AG09319 (cell line): ENCODE data around the gene WAPL.
"Not testable (repeated sequence)": the region's sequence is repeated elsewhere in the genome, so short reads cannot be mapped to it uniquely, and the experiment has no call there.

ENCODE experiments used
- DNase-seq: peaks from one replicate; pipeline ENCODE4 v3.0.0-alpha.2; 2010; ENCODE audit warnings: low read depth; ENCODE audit errors: extremely low read depth
- TF ChIP-seq, protein P1 (sequence below): IDR thresholded peaks from 2 replicates; pipeline ENCODE4 v1.5.1; 2011; ENCODE audit warnings: low read depth, mild to moderate bottlenecking, inconsistent platforms, low read length, moderate library complexity

Gene WAPL

DNA sequence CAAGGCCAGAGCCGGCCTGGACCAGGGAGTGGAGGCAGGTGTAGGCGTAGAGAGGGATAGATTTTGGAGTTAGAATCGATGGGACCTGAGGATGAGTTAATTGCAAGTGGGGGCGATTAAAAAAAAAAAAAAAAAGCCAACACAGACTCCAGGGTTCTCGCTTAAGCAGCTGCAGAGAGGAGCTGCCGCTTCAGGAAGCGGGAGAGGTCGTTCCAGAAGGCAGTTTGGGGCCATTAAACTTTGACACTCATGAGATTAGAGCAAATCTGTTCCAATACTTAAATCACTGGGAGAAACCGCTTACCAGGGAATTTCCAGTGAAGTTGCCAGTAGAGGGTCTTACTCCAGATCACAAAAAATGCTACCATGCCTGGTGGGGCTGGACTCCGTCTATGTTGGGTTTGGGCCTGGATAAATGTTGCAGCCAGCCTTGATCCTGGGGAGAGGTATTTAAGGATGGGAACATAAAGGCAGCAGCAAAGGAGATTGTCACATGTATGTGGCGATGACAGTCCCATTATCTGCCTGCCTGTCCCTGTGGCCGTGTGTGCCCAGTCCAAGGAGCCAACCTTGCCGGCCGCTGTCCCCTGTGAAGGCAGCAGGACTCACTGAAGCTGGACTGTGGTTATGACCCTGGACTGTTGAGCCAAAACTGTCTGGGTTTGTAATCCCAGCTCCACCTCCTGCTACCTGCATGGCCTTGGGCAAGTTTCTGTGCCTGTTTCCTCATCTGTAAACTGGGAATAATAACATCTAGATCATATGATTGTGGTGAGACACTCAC is 131.1 kb downstream of the WAPL start:
- TF ChIP-seq, protein P1, sequence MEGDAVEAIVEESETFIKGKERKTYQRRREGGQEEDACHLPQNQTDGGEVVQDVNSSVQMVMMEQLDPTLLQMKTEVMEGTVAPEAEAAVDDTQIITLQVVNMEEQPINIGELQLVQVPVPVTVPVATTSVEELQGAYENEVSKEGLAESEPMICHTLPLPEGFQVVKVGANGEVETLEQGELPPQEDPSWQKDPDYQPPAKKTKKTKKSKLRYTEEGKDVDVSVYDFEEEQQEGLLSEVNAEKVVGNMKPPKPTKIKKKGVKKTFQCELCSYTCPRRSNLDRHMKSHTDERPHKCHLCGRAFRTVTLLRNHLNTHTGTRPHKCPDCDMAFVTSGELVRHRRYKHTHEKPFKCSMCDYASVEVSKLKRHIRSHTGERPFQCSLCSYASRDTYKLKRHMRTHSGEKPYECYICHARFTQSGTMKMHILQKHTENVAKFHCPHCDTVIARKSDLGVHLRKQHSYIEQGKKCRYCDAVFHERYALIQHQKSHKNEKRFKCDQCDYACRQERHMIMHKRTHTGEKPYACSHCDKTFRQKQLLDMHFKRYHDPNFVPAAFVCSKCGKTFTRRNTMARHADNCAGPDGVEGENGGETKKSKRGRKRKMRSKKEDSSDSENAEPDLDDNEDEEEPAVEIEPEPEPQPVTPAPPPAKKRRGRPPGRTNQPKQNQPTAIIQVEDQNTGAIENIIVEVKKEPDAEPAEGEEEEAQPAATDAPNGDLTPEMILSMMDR, result no peak
- DNase-seq, result no peak

GRCh38 chr10:86389441-86390193 is 132.0 kb downstream of the WAPL start:
- no peak for DNase-seq
- TF ChIP-seq, protein P1, result no peak

DNA sequence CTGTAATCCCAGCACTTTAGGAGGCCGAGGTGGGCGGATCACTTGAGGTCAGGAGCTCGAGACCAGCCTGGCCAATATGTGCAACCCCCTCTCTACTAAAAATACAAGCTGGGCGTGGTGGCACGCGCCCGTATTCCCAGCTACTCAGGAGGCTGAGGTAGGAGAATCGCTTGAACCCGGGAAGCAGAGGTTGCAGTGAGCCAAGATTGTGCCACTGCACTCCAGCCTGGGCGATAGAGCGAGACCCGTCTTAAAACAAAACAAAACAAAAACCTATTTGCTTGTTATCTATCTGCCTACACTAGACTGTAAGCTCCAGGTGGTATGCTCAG is 132.5 kb downstream of the WAPL start:
- DNase-seq, result not testable (repeated sequence)

- TF ChIP-seq, protein P1, result no peak
- DNase-seq, result no peak
These were observed 133.4 kb downstream of the WAPL start for GRCh38 chr10:86388119-86388704.

DNA sequence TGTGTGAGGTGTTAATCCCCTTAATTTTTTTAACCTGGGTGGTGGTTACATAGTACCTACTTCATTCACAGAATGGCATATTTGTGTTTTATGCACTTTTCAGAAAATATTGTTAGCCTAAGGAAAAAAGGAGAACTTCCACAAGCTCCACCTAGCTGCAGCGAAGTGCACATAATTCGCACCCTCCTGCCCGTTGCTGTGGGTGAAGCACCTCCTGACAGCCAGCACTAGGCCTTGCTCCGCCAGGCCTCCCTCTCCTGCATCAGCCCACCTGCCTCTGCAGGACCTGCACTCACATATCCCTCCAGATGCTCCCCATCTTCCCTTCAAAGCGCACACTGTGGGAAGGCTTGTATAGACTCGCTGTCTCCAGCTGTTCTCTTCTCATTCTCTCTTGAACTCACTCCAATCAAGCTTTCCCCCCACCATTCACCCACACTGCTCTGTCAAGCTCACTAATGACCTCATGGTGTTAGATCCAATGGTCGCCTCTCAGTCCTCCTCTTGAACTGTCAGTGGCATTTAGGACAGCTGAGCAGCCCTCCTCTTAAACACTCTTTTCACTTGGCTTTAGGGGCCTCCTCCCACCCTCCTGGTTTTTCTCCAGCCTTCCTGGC is 134.3 kb downstream of the WAPL start:
- TF ChIP-seq, protein P1, result no peak
- DNase-seq, result no peak

DNA sequence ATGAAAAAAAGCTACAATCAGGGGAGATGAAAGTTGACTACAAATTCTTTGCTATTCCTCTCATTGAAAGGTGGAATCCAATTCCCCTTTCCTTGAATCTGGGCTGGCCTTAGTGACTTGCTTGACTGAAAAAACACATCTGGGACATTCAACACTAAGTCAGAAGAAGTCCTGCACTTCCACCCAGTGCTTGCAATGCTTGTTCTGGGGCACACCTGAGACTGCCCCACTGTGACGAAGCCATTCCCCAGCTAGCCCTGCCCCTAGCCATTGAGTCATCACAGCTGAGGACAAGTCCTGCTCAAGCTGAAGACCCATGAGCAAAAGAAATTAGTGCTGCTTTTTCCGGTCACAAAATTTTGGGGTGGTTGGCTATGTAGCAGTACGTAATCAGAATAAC is 135.8 kb downstream of the WAPL start:
- DNase-seq, result no peak
- TF ChIP-seq, protein P1, result no peak
